AG04450 (cell line): ENCODE results near the gene SPTLC1. TPM values are rescaled to one million over a fixed set of nuclear protein-coding genes. Genes with fewer than 3 reads are reported as not detected.
"Not testable (repeated sequence)": the region's sequence is repeated elsewhere in the genome, so short reads cannot be mapped to it uniquely, and the experiment has no call there.

Source experiments
- CTCF ChIA-PET: fragments of 300-600, 350-600 bp; formaldehyde crosslinking; extraction: SDS; loops from one replicate; lab custom pipeline; 2022; ENCODE audit warnings: antibody characterized with exemption, inconsistent platforms; lab: Charles Lee
- POLR2A ChIA-PET: fragments of 350-600 bp; formaldehyde crosslinking; extraction: SDS; loops from one replicate; lab custom pipeline; 2021; ENCODE audit warnings: antibody characterized with exemption, inconsistent platforms; lab: Yijun Ruan, JAX
- DNase-seq: peaks from one replicate; pipeline ENCODE4 v3.0.0-alpha.2; 2011; ENCODE audit warnings: low read depth, low spot score
- H3K27ac ChIP-seq: one replicate; pipeline ENCODE4 v1.5.1; 2012; ENCODE audit warnings: low read depth, low read length, control low read depth
- H3K27me3 ChIP-seq: one replicate; pipeline ENCODE4 v1.6.0; 2012; ENCODE audit warnings: low read length; ENCODE audit not compliant: control insufficient read depth, insufficient read depth
- H3K4me3 ChIP-seq: 2 replicates; pipeline ENCODE4 v1.5.1; 2011; ENCODE audit warnings: mild to moderate bottlenecking, low read depth, low read length, control low read depth
- H3K9me3 ChIP-seq: 2 replicates; pipeline ENCODE4 v1.5.1; 2012; ENCODE audit warnings: low read length; ENCODE audit not compliant: control insufficient read depth, insufficient read depth
- CTCF ChIP-seq: IDR thresholded peaks from 2 replicates; pipeline ENCODE4 v1.5.1; 2011; ENCODE audit warnings: low read depth, low read length, control low read depth, inconsistent platforms
- polyA plus RNA-seq: library from polyadenylated mRNA; depleted of rRNA; stranded (reverse); fragments of >200 nt; gene quantifications from 2 replicates; pipeline ENCODE4 v1.2.3, GENCODE V29; 2011

The SPTLC1 gene
- polyA plus RNA-seq, 1 experiment: 140 TPM

- ChIA-PET CTCF (no interaction called here), POLR2A (no interaction called here)
- no peak for TF ChIP-seq CTCF
- Histone ChIP-seq H3K4me3 (no peak overlapping the region), H3K9me3 (no peaks in the 10 kb centered on the region; the same call in 1 of the 2 replicates), H3K27ac (no peak overlapping the region), H3K27me3 (no peaks in the 10 kb centered on the region)
- DNase-seq: no peak
These were observed 88.8 kb downstream of the SPTLC1 start for GRCh38 chr9:92026206-92027002.

- H3K27ac ChIP-seq: peak overlapping the region; percentile 39
- POLR2A ChIA-PET, CTCF ChIA-PET, H3K4me3 ChIP-seq, H3K9me3 ChIP-seq, H3K27me3 ChIP-seq: not testable (repeated sequence)
- DNase-seq: peak; percentile 75
These were observed 93.2 kb downstream of the SPTLC1 start for GRCh38 chr9:92021785-92022541.

GRCh38 chr9:92019658-92020057, 95.6 kb downstream of the SPTLC1 start:
- no peak overlapping the region for H3K27ac ChIP-seq
- ChIA-PET POLR2A (no interaction called here), CTCF (interaction anchor here (1.5 kb wide), 1 partner anchor 64 kb away, joined by 3 read pairs; no protein-coding TSS in a partner anchor)
- peaks cover 8% of the 10 kb centered on the region for H3K27me3 ChIP-seq
- H3K9me3 ChIP-seq: no peaks in the 10 kb centered on the region
- no peak for TF ChIP-seq CTCF
- H3K4me3 ChIP-seq: no peak overlapping the region
- DNase-seq: no peak

- DNase-seq: no peak
- Histone ChIP-seq H3K4me3 (no peak overlapping the region), H3K27me3 (no peaks in the 10 kb centered on the region), H3K27ac (no peak overlapping the region), H3K9me3 (no peaks in the 10 kb centered on the region)
- POLR2A ChIA-PET: no interaction called here
- CTCF ChIA-PET: no interaction called here
- no peak for TF ChIP-seq CTCF
These were observed 104.3 kb downstream of the SPTLC1 start for GRCh38 chr9:92010705-92011536.

- H3K27ac ChIP-seq, CTCF ChIA-PET, H3K9me3 ChIP-seq, POLR2A ChIA-PET, DNase-seq, H3K27me3 ChIP-seq, H3K4me3 ChIP-seq: not testable (repeated sequence)
These were observed 105.0 kb downstream of the SPTLC1 start for GRCh38 chr9:92010253-92010652.
